ENCODE data around the gene METTL8.
A peak's percentile ranks its signal among the peaks of the same experiment; 100 is the strongest.

METTL8 gene

DNA sequence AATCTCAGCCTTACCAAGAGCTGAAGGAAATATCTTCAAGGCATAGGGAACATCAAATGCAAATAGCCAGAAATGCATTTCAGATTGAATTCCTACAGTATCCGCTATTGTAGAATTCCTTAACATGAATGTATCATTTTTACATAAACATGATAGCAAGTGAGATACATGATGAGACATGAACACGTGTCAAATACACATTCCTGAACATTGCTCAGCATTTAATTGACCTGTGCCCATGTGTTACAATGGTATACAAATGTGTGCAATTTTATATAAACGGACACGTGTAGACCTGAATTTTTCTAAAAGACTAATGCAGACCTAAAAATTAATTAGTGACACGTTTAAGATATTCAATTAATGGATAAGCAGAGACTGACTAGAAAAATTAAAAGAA is 140.1 kb downstream of the METTL8 start:
- H3K9me3 ChIP-seq (ENCODE audit: low read length): no peaks in the 10 kb centered on the region
- H3K4me3 ChIP-seq (ENCODE audit: low read depth in 1 of 2, low read length in 2 of 2): no peak overlapping the region
- no peak overlapping the region for H3K27ac ChIP-seq (ENCODE audit: low read depth, low read length)
- no peaks in the 10 kb centered on the region for H3K27me3 ChIP-seq (ENCODE audit: control insufficient read depth in 1 of 2, insufficient read depth in 2 of 2, low read length in 2 of 2)
- H3K4me1 ChIP-seq (ENCODE audit: insufficient read depth, low read length): no peaks in the 10 kb centered on the region
- H3K9ac ChIP-seq (ENCODE audit: low read length): no peak overlapping the region
- H3K36me3 ChIP-seq (ENCODE audit: insufficient read depth, low read length): no peaks in the 10 kb centered on the region

GRCh38 chr2:171289991-171290390 is 143.8 kb downstream of the METTL8 start:
- Histone ChIP-seq H3K4me1 (ENCODE audit: insufficient read depth, low read length) (peaks cover 6% of the 10 kb centered on the region), H3K9me3 (ENCODE audit: low read length) (no peaks in the 10 kb centered on the region), H3K36me3 (ENCODE audit: insufficient read depth, low read length) (no peaks in the 10 kb centered on the region), H3K4me3 (ENCODE audit: low read depth in 1 of 2, low read length in 2 of 2) (no peak overlapping the region), H3K9ac (ENCODE audit: low read length) (no peak overlapping the region), H3K27ac (ENCODE audit: low read depth, low read length) (no peak overlapping the region), H3K27me3 (ENCODE audit: control insufficient read depth in 1 of 2, insufficient read depth in 2 of 2, low read length in 2 of 2) (no peaks in the 10 kb centered on the region)

GRCh38 chr2:171289316-171289715 is 144.5 kb downstream of the METTL8 start:
- Histone ChIP-seq H3K9ac (ENCODE audit: low read length) (no peak overlapping the region), H3K27me3 (ENCODE audit: control insufficient read depth in 1 of 2, insufficient read depth in 2 of 2, low read length in 2 of 2) (no peaks in the 10 kb centered on the region), H3K4me1 (ENCODE audit: insufficient read depth, low read length) (peaks cover 6% of the 10 kb centered on the region), H3K27ac (ENCODE audit: low read depth, low read length) (no peak overlapping the region), H3K4me3 (ENCODE audit: low read depth in 1 of 2, low read length in 2 of 2) (no peak overlapping the region), H3K36me3 (ENCODE audit: insufficient read depth, low read length) (no peaks in the 10 kb centered on the region), H3K9me3 (ENCODE audit: low read length) (no peaks in the 10 kb centered on the region)

DNA sequence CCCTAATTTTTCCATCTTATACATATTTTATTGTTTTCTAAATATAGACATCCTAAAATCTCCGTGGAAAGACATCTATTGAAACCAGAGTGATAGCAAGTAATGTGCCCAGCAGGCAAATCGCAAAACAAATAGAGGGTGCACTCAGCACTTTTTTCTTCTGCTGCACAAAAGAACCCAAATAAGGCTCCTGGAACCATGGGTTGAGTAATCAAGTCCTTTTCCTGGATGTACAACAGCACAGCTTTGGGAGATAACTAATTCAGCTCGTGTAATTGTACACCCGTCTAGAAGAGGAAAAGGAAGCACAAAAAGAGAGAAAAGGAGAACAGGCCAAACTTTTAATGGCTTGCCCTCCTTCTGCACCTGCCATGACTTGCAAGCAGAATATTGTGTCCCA is 146.2 kb downstream of the METTL8 start:
- Histone ChIP-seq H3K9me3 (ENCODE audit: low read length) (no peaks in the 10 kb centered on the region), H3K36me3 (ENCODE audit: insufficient read depth, low read length) (no peaks in the 10 kb centered on the region), H3K27me3 (ENCODE audit: control insufficient read depth in 1 of 2, insufficient read depth in 2 of 2, low read length in 2 of 2) (no peaks in the 10 kb centered on the region), H3K4me1 (ENCODE audit: insufficient read depth, low read length) (peaks cover 6% of the 10 kb centered on the region), H3K27ac (ENCODE audit: low read depth, low read length) (no peak overlapping the region), H3K4me3 (ENCODE audit: low read depth in 1 of 2, low read length in 2 of 2) (no peak overlapping the region), H3K9ac (ENCODE audit: low read length) (no peak overlapping the region)

DNA sequence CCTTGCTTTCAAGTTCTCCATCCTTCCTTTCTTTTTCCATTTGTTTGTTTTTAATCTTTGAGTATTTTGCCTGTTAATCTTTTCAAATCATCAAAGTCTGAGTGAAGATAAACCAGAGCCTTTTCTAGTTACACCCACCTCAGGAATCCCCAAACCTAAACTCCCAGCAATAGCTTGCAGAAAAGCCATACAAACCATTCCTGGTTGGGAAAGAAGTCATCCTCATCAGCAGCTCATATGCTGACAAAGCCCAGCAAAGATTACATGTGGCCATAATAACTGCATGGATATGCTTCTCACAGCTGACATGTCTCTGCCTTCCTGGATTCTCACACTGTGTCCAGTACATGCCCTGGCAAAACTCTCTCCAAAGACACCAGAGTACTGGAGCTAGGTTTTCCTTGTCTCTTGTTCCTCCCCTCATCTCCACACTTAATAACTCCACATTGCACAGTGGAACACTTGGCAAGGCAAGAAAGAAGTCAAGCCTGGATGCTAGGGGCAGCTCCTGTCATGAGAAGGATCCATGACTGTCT is 146.7 kb downstream of the METTL8 start:
- no peaks in the 10 kb centered on the region for H3K27me3 ChIP-seq (ENCODE audit: control insufficient read depth in 1 of 2, insufficient read depth in 2 of 2, low read length in 2 of 2)
- H3K9ac ChIP-seq (ENCODE audit: low read length): no peak overlapping the region
- no peak overlapping the region for H3K27ac ChIP-seq (ENCODE audit: low read depth, low read length)
- H3K9me3 ChIP-seq (ENCODE audit: low read length): no peaks in the 10 kb centered on the region
- peaks cover 6% of the 10 kb centered on the region for H3K4me1 ChIP-seq (ENCODE audit: insufficient read depth, low read length)
- H3K4me3 ChIP-seq (ENCODE audit: low read depth in 1 of 2, low read length in 2 of 2): no peak overlapping the region
- no peaks in the 10 kb centered on the region for H3K36me3 ChIP-seq (ENCODE audit: insufficient read depth, low read length)

GRCh38 chr2:171281110-171281509 is 152.7 kb downstream of the METTL8 start:
- H3K27ac ChIP-seq (ENCODE audit: low read depth, low read length): no peak overlapping the region
- no peaks in the 10 kb centered on the region for H3K4me1 ChIP-seq (ENCODE audit: insufficient read depth, low read length)
- no peaks in the 10 kb centered on the region for H3K36me3 ChIP-seq (ENCODE audit: insufficient read depth, low read length)
- H3K9ac ChIP-seq (ENCODE audit: low read length): no peak overlapping the region
- no peak overlapping the region for H3K4me3 ChIP-seq (ENCODE audit: low read depth in 1 of 2, low read length in 2 of 2)
- H3K9me3 ChIP-seq (ENCODE audit: low read length): no peaks in the 10 kb centered on the region
- H3K27me3 ChIP-seq (ENCODE audit: control insufficient read depth in 1 of 2, insufficient read depth in 2 of 2, low read length in 2 of 2): no peaks in the 10 kb centered on the region

GRCh38 chr2:171279983-171280790 is 153.6 kb downstream of the METTL8 start:
- no peaks in the 10 kb centered on the region for H3K36me3 ChIP-seq (ENCODE audit: insufficient read depth, low read length)
- H3K4me1 ChIP-seq (ENCODE audit: insufficient read depth, low read length): no peaks in the 10 kb centered on the region
- H3K9me3 ChIP-seq (ENCODE audit: low read length): no peaks in the 10 kb centered on the region
- no peak overlapping the region for H3K9ac ChIP-seq (ENCODE audit: low read length)
- H3K4me3 ChIP-seq (ENCODE audit: low read depth in 1 of 2, low read length in 2 of 2): no peak overlapping the region
- no peak overlapping the region for H3K27ac ChIP-seq (ENCODE audit: low read depth, low read length)
- H3K27me3 ChIP-seq (ENCODE audit: control insufficient read depth in 1 of 2, insufficient read depth in 2 of 2, low read length in 2 of 2): no peaks in the 10 kb centered on the region

DNA sequence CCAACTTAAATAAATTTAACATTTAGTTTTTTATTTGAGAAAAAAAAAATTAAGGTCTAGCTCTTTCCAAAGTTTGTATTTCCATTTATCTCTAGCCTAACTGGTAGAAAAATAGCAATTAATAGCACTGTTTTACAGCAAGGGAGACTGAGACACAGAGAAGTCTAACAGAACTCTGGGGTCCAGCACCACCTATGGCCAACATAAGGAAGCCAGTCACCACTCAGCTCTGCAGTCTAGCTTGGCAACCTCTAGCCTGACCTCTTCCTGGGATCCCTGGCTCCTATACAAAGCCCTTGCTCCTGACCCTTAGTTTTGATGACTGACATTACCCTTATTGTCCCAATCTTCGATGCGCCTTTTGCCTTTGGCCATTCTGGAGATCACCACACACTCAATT is 159.0 kb downstream of the METTL8 start:
- Histone ChIP-seq H3K36me3 (ENCODE audit: insufficient read depth, low read length) (no peaks in the 10 kb centered on the region), H3K4me3 (ENCODE audit: low read depth in 1 of 2, low read length in 2 of 2) (no peak overlapping the region), H3K27me3 (ENCODE audit: control insufficient read depth in 1 of 2, insufficient read depth in 2 of 2, low read length in 2 of 2) (no peaks in the 10 kb centered on the region), H3K27ac (ENCODE audit: low read depth, low read length) (no peak overlapping the region), H3K9me3 (ENCODE audit: low read length) (no peaks in the 10 kb centered on the region), H3K9ac (ENCODE audit: low read length) (no peak overlapping the region), H3K4me1 (ENCODE audit: insufficient read depth, low read length) (peaks cover 19% of the 10 kb centered on the region)

- no peaks in the 10 kb centered on the region for H3K9me3 ChIP-seq (ENCODE audit: low read length)
- H3K27me3 ChIP-seq (ENCODE audit: control insufficient read depth in 1 of 2, insufficient read depth in 2 of 2, low read length in 2 of 2): no peaks in the 10 kb centered on the region
- no peak overlapping the region for H3K4me3 ChIP-seq (ENCODE audit: low read depth in 1 of 2, low read length in 2 of 2)
- H3K36me3 ChIP-seq (ENCODE audit: insufficient read depth, low read length): no peaks in the 10 kb centered on the region
- no peak overlapping the region for H3K9ac ChIP-seq (ENCODE audit: low read length)
- peak overlapping the region; percentile 27 for H3K27ac ChIP-seq (ENCODE audit: low read depth, low read length)
- H3K4me1 ChIP-seq (ENCODE audit: insufficient read depth, low read length): peaks cover 19% of the 10 kb centered on the region
Measured at GRCh38 chr2:171271971-171272436, 161.8 kb downstream of the METTL8 start.

DNA sequence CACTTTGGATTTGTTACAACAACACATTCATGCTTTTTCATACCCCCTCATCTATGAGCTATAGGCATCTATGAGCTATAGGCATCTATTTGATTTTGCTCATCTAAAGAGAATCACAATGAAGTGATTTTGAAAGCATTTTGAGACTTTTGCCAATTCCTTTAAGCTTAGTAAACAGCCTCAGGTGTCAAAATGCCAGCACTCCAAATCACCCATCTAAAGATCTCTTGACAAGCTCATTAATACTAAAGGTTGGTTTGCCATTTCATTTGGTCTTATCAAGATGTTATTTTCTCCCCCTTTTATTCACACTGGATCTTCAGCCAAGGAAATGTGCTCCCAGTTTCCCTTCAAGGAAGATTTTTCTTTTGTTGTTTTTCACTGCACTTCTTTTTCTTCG is 162.4 kb downstream of the METTL8 start:
- H3K4me3 ChIP-seq (ENCODE audit: low read depth in 1 of 2, low read length in 2 of 2): no peak overlapping the region

DNA sequence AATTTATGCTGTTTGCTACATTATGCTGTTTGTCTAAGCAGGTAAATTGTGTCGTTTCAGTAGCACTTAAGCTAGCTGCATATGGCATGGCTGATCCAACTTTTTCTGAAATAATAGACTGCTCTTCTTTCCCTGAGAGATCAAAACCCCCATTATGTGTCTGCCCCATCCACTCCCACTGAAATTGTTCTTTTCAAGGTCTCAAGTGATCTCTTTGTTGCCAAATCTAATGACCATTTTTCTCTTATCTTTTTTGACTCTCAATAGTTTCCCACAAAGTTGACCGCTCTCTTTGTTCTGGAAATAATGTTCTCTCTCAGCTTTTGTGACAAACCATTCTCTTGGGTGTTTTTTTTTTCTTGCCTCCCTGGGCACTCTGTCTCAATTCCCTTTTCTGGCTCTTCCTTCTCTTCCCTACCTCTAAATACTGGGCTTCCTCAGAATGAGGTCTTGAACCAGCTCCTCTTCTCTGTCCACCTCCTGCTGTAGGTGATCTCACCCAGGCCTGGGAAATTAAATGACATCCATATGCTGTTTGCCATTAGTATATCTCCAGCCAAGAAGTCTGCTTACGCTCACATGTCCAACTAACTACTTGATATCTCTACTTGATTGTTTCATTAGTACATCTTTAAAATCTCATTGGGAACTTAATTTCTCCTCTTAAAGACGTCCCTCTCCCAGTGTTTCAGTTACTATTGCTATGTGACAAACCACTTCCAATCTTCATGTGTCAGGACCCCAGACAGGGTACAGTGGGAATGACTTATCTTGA is 165.7 kb downstream of the METTL8 start:
- H3K4me3 ChIP-seq (ENCODE audit: low read depth in 1 of 2, low read length in 2 of 2): no peak overlapping the region
- no peak overlapping the region for H3K27ac ChIP-seq (ENCODE audit: low read depth, low read length)
- H3K9me3 ChIP-seq (ENCODE audit: low read length): no peaks in the 10 kb centered on the region
- peaks cover 16% of the 10 kb centered on the region for H3K4me1 ChIP-seq (ENCODE audit: insufficient read depth, low read length)
- no peak overlapping the region for H3K9ac ChIP-seq (ENCODE audit: low read length)
- no peaks in the 10 kb centered on the region for H3K36me3 ChIP-seq (ENCODE audit: insufficient read depth, low read length)
- no peaks in the 10 kb centered on the region for H3K27me3 ChIP-seq (ENCODE audit: control insufficient read depth in 1 of 2, insufficient read depth in 2 of 2, low read length in 2 of 2)

More for the DNA sequence above, 162.4 kb downstream of the METTL8 start:
- peaks cover 19% of the 10 kb centered on the region for H3K4me1 ChIP-seq (ENCODE audit: insufficient read depth, low read length)
- no peaks in the 10 kb centered on the region for H3K27me3 ChIP-seq (ENCODE audit: control insufficient read depth in 1 of 2, insufficient read depth in 2 of 2, low read length in 2 of 2)
- no peak overlapping the region for H3K27ac ChIP-seq (ENCODE audit: low read depth, low read length)
- H3K9ac ChIP-seq (ENCODE audit: low read length): no peak overlapping the region
- H3K9me3 ChIP-seq (ENCODE audit: low read length): no peaks in the 10 kb centered on the region
- no peaks in the 10 kb centered on the region for H3K36me3 ChIP-seq (ENCODE audit: insufficient read depth, low read length)
